PC-9 (cell line): Measurements from ENCODE around the gene ALK.

Source experiments
- EZH2 ChIP-seq: fragments of 200-600 bp; sonication (generic); IDR thresholded peaks from 2 replicates; pipeline ENCODE4 v1.8.0; 2017; ENCODE audit warnings: antibody characterized with exemption, low read depth
- TF ChIP-seq, protein P1 (sequence below): fragments of 200-600 bp; sonication (generic); conservative IDR thresholded peaks from 2 replicates; pipeline ENCODE4 v1.6.1; 2017; ENCODE audit warnings: mixed run types, antibody characterized with exemption, mild to moderate bottlenecking, moderate library complexity

DNA sequence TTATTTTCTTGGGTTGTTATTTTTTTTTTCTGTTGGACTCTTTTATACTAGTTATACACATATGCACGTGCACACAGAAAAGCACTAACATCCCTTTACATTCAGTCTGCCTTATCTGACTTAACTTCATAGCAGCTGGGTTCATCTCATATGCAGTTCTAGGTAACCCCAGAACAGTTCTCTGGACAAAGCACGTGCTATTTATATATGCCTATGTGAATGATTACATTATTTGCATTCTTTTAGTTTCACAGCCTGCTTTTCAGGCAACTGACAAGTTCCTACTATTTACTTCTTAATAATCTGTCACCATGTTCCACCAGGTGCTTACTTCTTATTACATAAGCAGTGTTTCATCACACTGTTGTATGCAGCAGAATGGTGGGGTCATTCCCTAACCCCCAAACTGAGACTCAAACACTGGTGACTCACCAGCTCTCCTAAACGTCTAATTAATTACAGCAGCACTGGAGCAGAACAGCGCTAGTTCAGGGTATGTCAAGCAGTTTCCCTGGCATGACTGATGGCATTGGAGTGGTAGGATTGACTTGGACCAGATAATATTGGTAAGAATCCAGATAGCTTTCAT, 433.3 kb downstream of the ALK start:
- TF ChIP-seq, protein P1, sequence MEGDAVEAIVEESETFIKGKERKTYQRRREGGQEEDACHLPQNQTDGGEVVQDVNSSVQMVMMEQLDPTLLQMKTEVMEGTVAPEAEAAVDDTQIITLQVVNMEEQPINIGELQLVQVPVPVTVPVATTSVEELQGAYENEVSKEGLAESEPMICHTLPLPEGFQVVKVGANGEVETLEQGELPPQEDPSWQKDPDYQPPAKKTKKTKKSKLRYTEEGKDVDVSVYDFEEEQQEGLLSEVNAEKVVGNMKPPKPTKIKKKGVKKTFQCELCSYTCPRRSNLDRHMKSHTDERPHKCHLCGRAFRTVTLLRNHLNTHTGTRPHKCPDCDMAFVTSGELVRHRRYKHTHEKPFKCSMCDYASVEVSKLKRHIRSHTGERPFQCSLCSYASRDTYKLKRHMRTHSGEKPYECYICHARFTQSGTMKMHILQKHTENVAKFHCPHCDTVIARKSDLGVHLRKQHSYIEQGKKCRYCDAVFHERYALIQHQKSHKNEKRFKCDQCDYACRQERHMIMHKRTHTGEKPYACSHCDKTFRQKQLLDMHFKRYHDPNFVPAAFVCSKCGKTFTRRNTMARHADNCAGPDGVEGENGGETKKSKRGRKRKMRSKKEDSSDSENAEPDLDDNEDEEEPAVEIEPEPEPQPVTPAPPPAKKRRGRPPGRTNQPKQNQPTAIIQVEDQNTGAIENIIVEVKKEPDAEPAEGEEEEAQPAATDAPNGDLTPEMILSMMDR: no peak
- TF ChIP-seq EZH2: no peak
